GM12865 (cell line): Measurements from ENCODE around the gene TENM4.

Experiments
- DNase-seq: peaks from one replicate; pipeline ENCODE4 v3.0.0; 2010; ENCODE audit warnings: low read depth
- H3K4me3 ChIP-seq: 2 replicates; pipeline ENCODE4 v1.5.1; 2011; ENCODE audit warnings: mild to moderate bottlenecking, low read depth, low read length, control low read depth
- CTCF ChIP-seq: IDR thresholded peaks from 2 replicates; pipeline ENCODE4 v1.5.1; 2011; ENCODE audit warnings: low read length, control low read depth, low read depth, inconsistent platforms; ENCODE audit not compliant: insufficient read depth; ENCODE audit errors: missing control alignments

Gene TENM4

GRCh38 chr11:78860720-78861422, 580.0 kb downstream of the TENM4 start:
- H3K4me3 ChIP-seq, result no peak overlapping the region
- TF ChIP-seq CTCF, result no peak
- DNase-seq, result peak; percentile 7

- TF ChIP-seq CTCF, result no peak
These were observed 583.1 kb downstream of the TENM4 start for GRCh38 chr11:78857688-78858087.

GRCh38 chr11:78856211-78856610, 584.6 kb downstream of the TENM4 start:
- DNase-seq, result no peak
- TF ChIP-seq CTCF, result no peak
- H3K4me3 ChIP-seq, result no peak overlapping the region

More at GRCh38 chr11:78857688-78858087, 583.1 kb downstream of the TENM4 start:
- no peak overlapping the region for H3K4me3 ChIP-seq
- no peak for DNase-seq

- no peak for TF ChIP-seq CTCF
- H3K4me3 ChIP-seq, result no peak overlapping the region
- DNase-seq, result no peak
These were observed 585.7 kb downstream of the TENM4 start for GRCh38 chr11:78855116-78855515.

GRCh38 chr11:78853521-78853920, 587.3 kb downstream of the TENM4 start:
- TF ChIP-seq CTCF, result no peak
- no peak overlapping the region for H3K4me3 ChIP-seq
- no peak for DNase-seq

- TF ChIP-seq CTCF, result no peak
- H3K4me3 ChIP-seq, result no peak overlapping the region
- no peak for DNase-seq
These were observed 588.8 kb downstream of the TENM4 start for GRCh38 chr11:78851878-78852586.

GRCh38 chr11:78850078-78850477, 590.8 kb downstream of the TENM4 start:
- H3K4me3 ChIP-seq, result no peak overlapping the region
- no peak for TF ChIP-seq CTCF
- no peak for DNase-seq
